Anterior cingulate cortex (tissue), 58 donors: ENCODE data around the gene FYN.
"Not testable (repeated sequence)": the region's sequence is repeated elsewhere in the genome, so short reads cannot be mapped to it uniquely, and the experiment has no call there.

ENCODE experiments used
- DNase-seq, 58 donors: peaks; one replicate each; lab custom pipeline; 2025; lab: John Stamatoyannopoulos, UW

FYN gene

GRCh38 chr6:111837641-111838500 is 35.4 kb downstream of the FYN start:
- DNase-seq: no peak

- DNase-seq: no peak
Measured at GRCh38 chr6:111837007-111837406, 36.2 kb downstream of the FYN start.

GRCh38 chr6:111835807-111836206 is 37.4 kb downstream of the FYN start:
- DNase-seq: no peak

- not testable (repeated sequence) for DNase-seq
Measured at GRCh38 chr6:111835398-111835797, 37.9 kb downstream of the FYN start.

- no peak for DNase-seq
Measured at GRCh38 chr6:111834356-111834755, 38.9 kb downstream of the FYN start.

GRCh38 chr6:111832833-111833418 is 40.3 kb downstream of the FYN start:
- no peak for DNase-seq

GRCh38 chr6:111831408-111831807 is 41.8 kb downstream of the FYN start:
- no peak for DNase-seq

- DNase-seq: no peak
Measured at GRCh38 chr6:111829998-111830397, 43.3 kb downstream of the FYN start.

- DNase-seq: no peak
Measured at GRCh38 chr6:111829581-111829980, 43.7 kb downstream of the FYN start.

- no peak for DNase-seq
Measured at GRCh38 chr6:111828809-111829208, 44.4 kb downstream of the FYN start.

- no peak for DNase-seq
Measured at GRCh38 chr6:111825439-111826086, 47.7 kb downstream of the FYN start.

- no peak for DNase-seq
Measured at GRCh38 chr6:111824608-111825337, 48.5 kb downstream of the FYN start.

- no peak for DNase-seq
Measured at GRCh38 chr6:111823831-111824607, 49.2 kb downstream of the FYN start.

- DNase-seq: no peak
Measured at GRCh38 chr6:111823012-111823411, 50.2 kb downstream of the FYN start.

- DNase-seq: no peak
Measured at GRCh38 chr6:111819458-111819857, 53.8 kb downstream of the FYN start.

GRCh38 chr6:111818539-111819226 is 54.6 kb downstream of the FYN start:
- peak in 1 of 58 donors; percentile 31 for DNase-seq

- DNase-seq: peak in 33 of 58 donors; percentile 14 to 81 (median 52)
Measured at GRCh38 chr6:111817451-111818120, 55.7 kb downstream of the FYN start.

- DNase-seq: peak in 1 of 58 donors; percentile 9
Measured at GRCh38 chr6:111813677-111814310, 59.5 kb downstream of the FYN start.
